Measurements from ENCODE around the gene VDR.

DNA sequence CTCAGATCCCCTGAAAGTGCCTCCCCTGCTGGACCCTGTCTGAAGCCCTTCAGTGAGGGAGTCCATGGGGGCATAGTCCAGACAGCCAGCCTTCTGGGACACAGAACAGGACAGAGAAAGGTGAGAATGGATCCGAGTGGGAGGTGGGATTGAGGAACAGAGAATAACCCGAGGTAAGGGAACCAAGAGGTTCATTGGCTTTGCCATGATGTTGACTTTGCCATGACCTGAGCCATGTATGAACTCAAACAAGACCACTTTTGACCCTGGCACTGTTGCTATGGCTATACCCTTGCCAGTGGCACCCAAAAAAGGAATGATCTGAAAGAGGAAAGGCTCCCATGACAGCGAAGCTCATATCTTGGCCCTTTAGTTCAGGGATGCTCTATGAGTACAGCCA lies 22.6 kb upstream of the VDR start:
- TF ChIP-seq, protein P1, sequence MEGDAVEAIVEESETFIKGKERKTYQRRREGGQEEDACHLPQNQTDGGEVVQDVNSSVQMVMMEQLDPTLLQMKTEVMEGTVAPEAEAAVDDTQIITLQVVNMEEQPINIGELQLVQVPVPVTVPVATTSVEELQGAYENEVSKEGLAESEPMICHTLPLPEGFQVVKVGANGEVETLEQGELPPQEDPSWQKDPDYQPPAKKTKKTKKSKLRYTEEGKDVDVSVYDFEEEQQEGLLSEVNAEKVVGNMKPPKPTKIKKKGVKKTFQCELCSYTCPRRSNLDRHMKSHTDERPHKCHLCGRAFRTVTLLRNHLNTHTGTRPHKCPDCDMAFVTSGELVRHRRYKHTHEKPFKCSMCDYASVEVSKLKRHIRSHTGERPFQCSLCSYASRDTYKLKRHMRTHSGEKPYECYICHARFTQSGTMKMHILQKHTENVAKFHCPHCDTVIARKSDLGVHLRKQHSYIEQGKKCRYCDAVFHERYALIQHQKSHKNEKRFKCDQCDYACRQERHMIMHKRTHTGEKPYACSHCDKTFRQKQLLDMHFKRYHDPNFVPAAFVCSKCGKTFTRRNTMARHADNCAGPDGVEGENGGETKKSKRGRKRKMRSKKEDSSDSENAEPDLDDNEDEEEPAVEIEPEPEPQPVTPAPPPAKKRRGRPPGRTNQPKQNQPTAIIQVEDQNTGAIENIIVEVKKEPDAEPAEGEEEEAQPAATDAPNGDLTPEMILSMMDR (conservative IDR thresholded peaks at IDR 0.05): no peak
- TF ChIP-seq ZFX (IDR thresholded peaks at IDR 0.05): no peak

Data from C4-2B (cell line).